Left hindlimb (tissue), 1 donor: ENCODE results near the gene C1orf185.
"Not testable (repeated sequence)": the region's sequence is repeated elsewhere in the genome, so short reads cannot be mapped to it uniquely, and the experiment has no call there.

Experiments used
- DNase-seq: peaks from one replicate; pipeline ENCODE4 v3.0.0-alpha.2; 2018

Gene C1orf185

GRCh38 chr1:51139474-51139873, 37.4 kb downstream of the C1orf185 start:
- DNase-seq, result no peak

GRCh38 chr1:51147394-51147793, 45.4 kb downstream of the C1orf185 start:
- DNase-seq, result no peak

GRCh38 chr1:51154776-51155175, 52.7 kb downstream of the C1orf185 start:
- no peak for DNase-seq

- no peak for DNase-seq
Measured at GRCh38 chr1:51156752-51157151, 54.7 kb downstream of the C1orf185 start.

GRCh38 chr1:51157395-51157794, 55.4 kb downstream of the C1orf185 start:
- no peak for DNase-seq

- no peak for DNase-seq
Measured at GRCh38 chr1:51158263-51158662, 56.2 kb downstream of the C1orf185 start.

GRCh38 chr1:51162560-51162959, 60.5 kb downstream of the C1orf185 start:
- not testable (repeated sequence) for DNase-seq

GRCh38 chr1:51165540-51165939, 63.5 kb downstream of the C1orf185 start:
- DNase-seq, result no peak

- DNase-seq, result no peak
Measured at GRCh38 chr1:51168266-51168845, 66.3 kb downstream of the C1orf185 start.

- no peak for DNase-seq
Measured at GRCh38 chr1:51168936-51169335, 66.9 kb downstream of the C1orf185 start.

- DNase-seq, result no peak
Measured at GRCh38 chr1:51170342-51170741, 68.3 kb downstream of the C1orf185 start.

- no peak for DNase-seq
Measured at GRCh38 chr1:51172811-51173210, 70.8 kb downstream of the C1orf185 start.

GRCh38 chr1:51175278-51175677, 73.2 kb downstream of the C1orf185 start:
- DNase-seq, result no peak

GRCh38 chr1:51177988-51178387, 76.0 kb downstream of the C1orf185 start:
- DNase-seq, result not testable (repeated sequence)

- DNase-seq, result no peak
Measured at GRCh38 chr1:51188230-51188629, 86.2 kb downstream of the C1orf185 start.

GRCh38 chr1:51189421-51190073, 87.5 kb downstream of the C1orf185 start:
- DNase-seq, result no peak

- no peak for DNase-seq
Measured at GRCh38 chr1:51190961-51191360, 88.9 kb downstream of the C1orf185 start.

- DNase-seq, result peak; percentile 43
Measured at GRCh38 chr1:51192213-51192843, 90.3 kb downstream of the C1orf185 start.

GRCh38 chr1:51193564-51193963, 91.5 kb downstream of the C1orf185 start:
- no peak for DNase-seq
